DOHH2 (cell line): ENCODE measurements around the gene CD68.
"Not testable (repeated sequence)": the region's sequence is repeated elsewhere in the genome, so short reads cannot be mapped to it uniquely, and the experiment has no call there.

ENCODE experiments used
- H3F3A ChIP-seq: fragments of 200-600 bp; sonication (generic), shearing (Covaris generic); 2 replicates; pipeline ENCODE4 v1.6.0; 2016; ENCODE audit warnings: antibody characterized with exemption, mild to moderate bottlenecking; ENCODE audit not compliant: control insufficient read depth, insufficient read depth
- H3K27ac ChIP-seq: fragments of 200-600 bp; sonication (generic); 2 replicates; pipeline ENCODE4 v1.5.1; 2014; ENCODE audit warnings: low read depth, mild to moderate bottlenecking, low read length, moderate library complexity
- H3K27me3 ChIP-seq: fragments of 200-600 bp; sonication (generic); 2 replicates; pipeline ENCODE4 v1.6.1; 2014; ENCODE audit warnings: mild to moderate bottlenecking, low read length, mixed read lengths; ENCODE audit not compliant: control insufficient read depth
- H3K36me3 ChIP-seq: fragments of 200-600 bp; sonication (generic); 2 replicates; pipeline ENCODE4 v1.6.1; 2014; ENCODE audit warnings: mild to moderate bottlenecking, low read length, moderate library complexity, mixed read lengths; ENCODE audit not compliant: control insufficient read depth
- H3K4me1 ChIP-seq: fragments of 200-600 bp; sonication (generic); 2 replicates; pipeline ENCODE4 v1.6.1; 2014; ENCODE audit warnings: mild to moderate bottlenecking, low read length, mixed read lengths; ENCODE audit not compliant: control insufficient read depth
- H3K4me2 ChIP-seq: fragments of 200-600 bp; sonication (generic); 2 replicates; pipeline ENCODE4 v1.6.0; 2014; ENCODE audit warnings: mild to moderate bottlenecking, low read length, moderate library complexity
- H3K4me3 ChIP-seq: fragments of 200-600 bp; sonication (generic); 2 replicates; pipeline ENCODE4 v1.5.1; 2014; ENCODE audit warnings: mild to moderate bottlenecking, low read length, mixed read lengths
- H3K79me2 ChIP-seq: fragments of 200-600 bp; sonication (generic); 2 replicates; pipeline ENCODE4 v1.6.1; 2014; ENCODE audit warnings: mild to moderate bottlenecking, low read length, mixed read lengths; ENCODE audit not compliant: control insufficient read depth
- H3K9me2 ChIP-seq: fragments of 200-600 bp; sonication (generic); replicated peaks from 2 replicates; pipeline ENCODE4 v1.6.1; 2014; ENCODE audit warnings: mild to moderate bottlenecking, low read length, mixed read lengths; ENCODE audit not compliant: control insufficient read depth
- H3K9me3 ChIP-seq: fragments of 200-600 bp; sonication (generic); 2 replicates; pipeline ENCODE4 v1.6.1; 2014; ENCODE audit warnings: antibody characterized with exemption, low read length, mixed read lengths; ENCODE audit not compliant: control insufficient read depth, insufficient read depth
- H4K20me1 ChIP-seq: fragments of 200-600 bp; sonication (generic); 2 replicates; pipeline ENCODE4 v1.6.0; 2014; ENCODE audit warnings: low read depth, mild to moderate bottlenecking, antibody characterized with exemption, low read length, moderate library complexity; ENCODE audit not compliant: control insufficient read depth, insufficient read depth
- EZH2phosphoT487 ChIP-seq: fragments of 200-600 bp; sonication (generic); IDR thresholded peaks from 2 replicates; pipeline ENCODE4 v1.6.1; 2017; ENCODE audit warnings: borderline replicate concordance, mild to moderate bottlenecking, antibody characterized with exemption, low read length, moderate library complexity, mixed read lengths
- TF ChIP-seq, protein P1 (sequence below): fragments of 200-600 bp; sonication (generic); IDR thresholded peaks from one replicate; pipeline ENCODE4 v1.5.1; 2014; ENCODE audit warnings: antibody characterized with exemption, mild to moderate bottlenecking, low read depth, low read length; ENCODE audit not compliant: poor library complexity, severe bottlenecking

CD68 gene

DNA sequence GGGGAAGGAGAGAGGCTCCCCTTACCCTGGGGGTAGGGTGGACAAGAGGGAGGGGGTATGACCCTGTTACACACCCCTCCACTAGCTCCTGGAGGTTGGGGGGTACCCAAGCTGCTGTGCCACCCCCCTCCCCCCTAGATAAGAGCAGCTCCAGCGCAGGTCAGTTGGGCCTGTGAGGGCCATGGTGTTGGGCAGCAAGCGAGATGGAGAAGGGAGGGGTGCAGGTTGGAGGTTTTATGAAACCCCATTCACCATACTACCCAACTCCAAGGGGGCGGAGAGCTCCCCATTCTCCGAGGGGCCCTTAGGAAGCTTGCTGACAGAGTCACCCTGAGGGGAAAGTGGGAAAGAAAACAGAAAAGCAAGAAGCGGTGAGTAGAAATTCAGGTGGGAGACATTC is 12.2 kb downstream of the CD68 start:
- Histone ChIP-seq H3K27ac (no peak overlapping the region), H3K4me1 (no peaks in the 10 kb centered on the region), H3K27me3 (no peaks in the 10 kb centered on the region), H3K4me3 (no peak overlapping the region), H3K4me2 (no peak overlapping the region), H3K36me3 (peaks cover 91% of the 10 kb centered on the region), H3K9me3 (no peaks in the 10 kb centered on the region), H3K9me2 (no peaks in the 10 kb centered on the region), H3K79me2 (peaks cover under 1% of the 10 kb centered on the region; the same call in 1 of the 2 replicates), H3F3A (peaks cover 3% of the 10 kb centered on the region; the same call in 1 of the 2 replicates), H4K20me1 (no peaks in the 10 kb centered on the region)
- TF ChIP-seq, protein P1, sequence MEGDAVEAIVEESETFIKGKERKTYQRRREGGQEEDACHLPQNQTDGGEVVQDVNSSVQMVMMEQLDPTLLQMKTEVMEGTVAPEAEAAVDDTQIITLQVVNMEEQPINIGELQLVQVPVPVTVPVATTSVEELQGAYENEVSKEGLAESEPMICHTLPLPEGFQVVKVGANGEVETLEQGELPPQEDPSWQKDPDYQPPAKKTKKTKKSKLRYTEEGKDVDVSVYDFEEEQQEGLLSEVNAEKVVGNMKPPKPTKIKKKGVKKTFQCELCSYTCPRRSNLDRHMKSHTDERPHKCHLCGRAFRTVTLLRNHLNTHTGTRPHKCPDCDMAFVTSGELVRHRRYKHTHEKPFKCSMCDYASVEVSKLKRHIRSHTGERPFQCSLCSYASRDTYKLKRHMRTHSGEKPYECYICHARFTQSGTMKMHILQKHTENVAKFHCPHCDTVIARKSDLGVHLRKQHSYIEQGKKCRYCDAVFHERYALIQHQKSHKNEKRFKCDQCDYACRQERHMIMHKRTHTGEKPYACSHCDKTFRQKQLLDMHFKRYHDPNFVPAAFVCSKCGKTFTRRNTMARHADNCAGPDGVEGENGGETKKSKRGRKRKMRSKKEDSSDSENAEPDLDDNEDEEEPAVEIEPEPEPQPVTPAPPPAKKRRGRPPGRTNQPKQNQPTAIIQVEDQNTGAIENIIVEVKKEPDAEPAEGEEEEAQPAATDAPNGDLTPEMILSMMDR: no peak
- no peak for TF ChIP-seq EZH2phosphoT487

- H3K36me3 ChIP-seq: peaks cover 89% of the 10 kb centered on the region
- H3K4me2 ChIP-seq: no peak overlapping the region
- no peaks in the 10 kb centered on the region for H3K27me3 ChIP-seq
- H3K4me3 ChIP-seq: no peak overlapping the region
- H3F3A ChIP-seq: peaks cover 3% of the 10 kb centered on the region; the same call in 1 of the 2 replicates
- H3K4me1 ChIP-seq: no peaks in the 10 kb centered on the region
- TF ChIP-seq, protein P1: no peak
- TF ChIP-seq EZH2phosphoT487: no peak
- no peaks in the 10 kb centered on the region for H3K9me2 ChIP-seq
- no peak overlapping the region for H3K27ac ChIP-seq
- H3K9me3 ChIP-seq: no peaks in the 10 kb centered on the region
- no peaks in the 10 kb centered on the region for H3K79me2 ChIP-seq
- no peaks in the 10 kb centered on the region for H4K20me1 ChIP-seq
These were observed 13.1 kb downstream of the CD68 start for GRCh38 chr17:7592422-7593021.

GRCh38 chr17:7593296-7593695 is 13.9 kb downstream of the CD68 start:
- no peak for TF ChIP-seq EZH2phosphoT487
- TF ChIP-seq, protein P1: no peak

DNA sequence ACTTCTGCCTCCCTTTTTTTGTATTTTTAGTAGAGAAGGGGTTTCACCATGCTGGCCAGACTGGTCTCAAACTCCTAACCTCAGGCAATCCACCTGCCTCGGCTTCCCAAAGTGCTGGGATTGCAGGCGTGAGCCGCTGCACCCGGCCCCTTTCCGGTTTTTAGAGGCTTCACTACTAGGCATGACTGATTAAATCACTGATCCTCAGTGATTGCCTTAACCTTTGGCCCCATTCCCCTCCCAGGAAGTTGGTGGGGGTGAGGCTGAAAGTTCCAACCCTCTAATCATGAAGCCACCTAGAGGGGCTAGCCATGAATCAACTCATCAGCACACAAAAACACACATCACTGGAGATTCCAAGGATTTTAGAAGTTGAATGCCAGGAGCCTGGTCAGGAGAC is 18.1 kb downstream of the CD68 start:
- H3K4me2 ChIP-seq, H3K79me2 ChIP-seq, H3F3A ChIP-seq, H4K20me1 ChIP-seq, H3K4me1 ChIP-seq, H3K27ac ChIP-seq, H3K9me3 ChIP-seq, H3K27me3 ChIP-seq, H3K4me3 ChIP-seq, H3K9me2 ChIP-seq: not testable (repeated sequence)
- H3K36me3 ChIP-seq: peaks cover 73% of the 10 kb centered on the region

More at GRCh38 chr17:7593296-7593695, 13.9 kb downstream of the CD68 start:
- no peaks in the 10 kb centered on the region for H3K9me3 ChIP-seq
- H3K79me2 ChIP-seq: no peaks in the 10 kb centered on the region
- H3K27me3 ChIP-seq: no peaks in the 10 kb centered on the region
- H3K36me3 ChIP-seq: peaks cover 82% of the 10 kb centered on the region
- H3K4me3 ChIP-seq: no peak overlapping the region
- H3K27ac ChIP-seq: no peak overlapping the region
- no peaks in the 10 kb centered on the region for H3K4me1 ChIP-seq
- peaks cover 3% of the 10 kb centered on the region; the same call in 1 of the 2 replicates for H3F3A ChIP-seq
- no peak overlapping the region for H3K4me2 ChIP-seq
- no peaks in the 10 kb centered on the region for H3K9me2 ChIP-seq
- no peaks in the 10 kb centered on the region for H4K20me1 ChIP-seq
